GM18951 (cell line): ENCODE results near the gene SNW1.
"Not testable (repeated sequence)": the region's sequence is repeated elsewhere in the genome, so short reads cannot be mapped to it uniquely, and the experiment has no call there.

Experiments
- POLR2A ChIP-seq: IDR thresholded peaks from 4 replicates; pipeline ENCODE4 v1.6.1; 2011; ENCODE audit warnings: mild to moderate bottlenecking; ENCODE audit not compliant: insufficient read length, insufficient read depth; ENCODE audit errors: extremely low read depth
- in situ Hi-C: fragments of 300-500 bp; cut with MboI; formaldehyde crosslinking; loops from one replicate; pipeline ENCODE4 v1.12.0; 2022; ENCODE audit warnings: low sequenced_read_pairs, mixed read lengths, inconsistent platforms; ENCODE audit not compliant: unreplicated experiment

The SNW1 gene

DNA sequence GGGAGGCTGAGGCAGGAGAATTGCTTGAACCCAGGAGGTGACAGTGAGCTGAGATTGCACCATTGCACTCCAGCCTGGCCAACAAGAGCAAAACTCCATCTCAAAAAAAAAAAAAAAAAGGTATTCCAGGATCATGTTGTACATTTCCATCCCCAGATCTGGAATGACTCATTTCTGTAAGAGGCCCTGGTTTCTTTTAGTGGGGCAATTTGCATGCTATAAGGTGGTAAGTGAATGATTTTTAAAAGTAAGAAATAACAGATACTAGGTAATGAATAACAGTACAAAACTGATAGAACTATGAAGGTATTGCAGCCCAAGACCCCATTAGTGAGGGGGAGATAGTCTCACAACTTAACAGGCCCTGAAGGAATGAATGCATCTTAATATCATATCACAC is 21.2 kb upstream of the SNW1 start:
- in situ Hi-C loops: no loop called here
- TF ChIP-seq POLR2A: no peak

DNA sequence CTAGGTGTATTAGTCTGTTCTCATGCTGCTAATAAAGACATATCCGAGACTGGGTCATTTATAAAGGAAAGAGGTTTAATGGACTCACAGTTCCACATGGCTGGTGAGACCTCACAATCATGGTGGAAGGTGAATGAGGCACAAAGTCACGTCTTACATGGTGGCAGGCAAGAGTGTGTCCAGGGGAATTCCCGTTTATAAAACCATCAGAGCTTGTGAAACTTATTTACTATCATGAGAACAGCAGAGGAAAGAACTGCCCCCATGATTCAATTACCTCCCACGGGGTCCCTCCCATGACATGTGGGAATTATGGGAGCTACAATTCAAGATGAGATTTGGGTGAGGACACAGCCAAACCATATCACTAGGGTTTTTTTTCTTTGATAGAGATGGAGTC is 13.0 kb upstream of the SNW1 start:
- in situ Hi-C loops: not testable (repeated sequence)

DNA sequence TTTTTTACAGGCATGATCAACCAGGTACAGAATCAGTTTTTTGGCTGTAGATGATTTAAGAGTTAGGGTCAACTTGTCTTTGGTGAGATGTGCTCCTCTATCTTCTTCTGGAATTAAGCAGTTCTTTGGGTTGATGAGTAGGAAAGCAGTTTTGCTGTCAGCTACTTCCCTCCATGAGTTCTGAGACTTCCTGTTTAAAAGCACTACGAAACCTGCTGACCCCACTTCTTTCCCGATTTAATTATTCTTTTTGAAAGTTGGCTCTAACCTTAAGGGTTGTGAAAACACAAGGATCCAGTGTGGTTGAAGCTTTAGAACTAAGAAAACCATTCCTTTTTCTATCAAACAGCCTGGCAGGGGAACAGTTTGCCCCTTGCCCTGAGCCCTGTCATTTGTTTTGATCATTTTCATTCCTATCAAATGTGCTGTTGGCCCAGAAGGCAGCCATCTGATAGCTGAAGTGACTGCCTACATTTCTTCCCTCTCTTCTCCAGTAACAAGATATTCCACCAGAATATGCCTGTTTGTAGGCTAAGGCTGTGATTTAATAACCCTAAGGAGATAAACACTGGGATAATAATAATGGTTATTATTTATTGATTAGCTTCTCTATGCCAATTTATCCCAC is 7.6 kb upstream of the SNW1 start:
- in situ Hi-C loops: not testable (repeated sequence)

DNA sequence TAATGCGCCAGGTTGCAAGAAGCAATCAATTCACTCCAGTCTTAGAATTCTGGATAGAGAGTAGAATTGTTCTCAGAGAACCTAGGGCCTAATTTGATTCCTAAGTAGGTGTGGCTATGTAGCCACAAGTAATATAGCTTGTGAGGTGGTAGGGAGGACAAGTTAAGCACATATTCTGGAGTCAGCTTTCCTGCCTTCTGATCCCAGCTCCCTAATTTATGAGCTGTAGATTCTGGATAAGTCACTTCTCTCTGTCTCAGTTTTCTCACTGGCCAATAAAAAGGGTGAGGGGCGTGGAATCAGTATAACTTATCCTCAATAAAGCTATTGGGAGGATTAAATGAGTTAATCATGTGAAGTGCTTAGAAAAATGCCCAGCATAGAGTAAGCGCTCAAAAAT is 3.0 kb upstream of the SNW1 start:
- in situ Hi-C loops: no loop called here
- no peak for TF ChIP-seq POLR2A

DNA sequence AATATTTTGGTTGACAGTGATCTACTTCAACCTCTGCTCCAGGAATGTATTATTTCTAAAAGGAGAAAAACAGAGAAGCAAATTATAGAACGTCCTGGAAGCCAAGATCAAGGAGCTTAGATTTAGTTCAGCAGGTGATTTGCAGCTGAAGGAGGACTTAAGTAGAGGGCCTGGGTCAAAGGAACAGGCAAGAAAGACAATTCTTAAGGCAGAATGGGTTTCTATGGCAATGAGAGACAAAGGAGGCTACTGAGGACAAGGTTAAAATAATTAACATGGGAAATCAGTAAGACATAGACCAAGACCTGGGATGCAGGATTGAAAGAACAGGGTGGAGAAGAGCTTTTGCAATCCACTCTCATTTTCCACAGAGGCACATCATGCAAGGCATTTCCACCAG is 2.4 kb upstream of the SNW1 start:
- in situ Hi-C loops: no loop called here
- no peak for TF ChIP-seq POLR2A

DNA sequence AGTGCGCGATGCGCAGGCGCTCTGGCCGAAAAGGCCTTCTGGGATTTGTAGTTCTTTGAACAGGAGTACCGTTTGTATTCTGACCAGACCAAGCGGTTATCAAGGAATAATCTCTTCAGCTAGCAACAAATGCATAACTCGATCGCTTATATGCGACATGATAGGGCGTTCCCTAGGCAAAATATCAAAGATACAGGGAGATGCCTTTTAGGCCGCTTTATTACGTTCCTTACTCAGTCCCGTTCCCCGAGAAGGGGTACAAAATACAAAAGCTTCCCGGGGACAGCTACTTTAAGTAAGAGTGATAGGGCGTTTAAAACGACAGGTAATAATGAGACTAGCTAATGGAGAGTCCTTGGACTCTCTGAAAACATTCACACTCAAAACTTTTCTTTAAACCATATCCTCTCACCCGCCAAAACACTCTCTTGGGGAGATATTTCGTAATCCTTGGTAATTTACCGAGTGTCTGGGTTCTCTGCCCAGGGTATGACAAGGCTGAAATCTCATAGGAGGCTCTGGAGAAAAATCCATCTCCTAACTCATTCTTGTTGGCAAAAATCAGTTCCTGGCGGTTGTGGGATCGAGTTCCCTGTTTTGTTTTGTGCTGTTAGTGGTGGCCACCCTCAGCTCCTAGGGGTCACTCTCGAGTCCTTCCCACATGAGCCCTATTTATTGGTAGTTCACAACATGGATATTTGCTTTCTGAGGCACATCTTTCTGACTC is 412 bp upstream of the SNW1 start:
- in situ Hi-C loops: no loop called here

DNA sequence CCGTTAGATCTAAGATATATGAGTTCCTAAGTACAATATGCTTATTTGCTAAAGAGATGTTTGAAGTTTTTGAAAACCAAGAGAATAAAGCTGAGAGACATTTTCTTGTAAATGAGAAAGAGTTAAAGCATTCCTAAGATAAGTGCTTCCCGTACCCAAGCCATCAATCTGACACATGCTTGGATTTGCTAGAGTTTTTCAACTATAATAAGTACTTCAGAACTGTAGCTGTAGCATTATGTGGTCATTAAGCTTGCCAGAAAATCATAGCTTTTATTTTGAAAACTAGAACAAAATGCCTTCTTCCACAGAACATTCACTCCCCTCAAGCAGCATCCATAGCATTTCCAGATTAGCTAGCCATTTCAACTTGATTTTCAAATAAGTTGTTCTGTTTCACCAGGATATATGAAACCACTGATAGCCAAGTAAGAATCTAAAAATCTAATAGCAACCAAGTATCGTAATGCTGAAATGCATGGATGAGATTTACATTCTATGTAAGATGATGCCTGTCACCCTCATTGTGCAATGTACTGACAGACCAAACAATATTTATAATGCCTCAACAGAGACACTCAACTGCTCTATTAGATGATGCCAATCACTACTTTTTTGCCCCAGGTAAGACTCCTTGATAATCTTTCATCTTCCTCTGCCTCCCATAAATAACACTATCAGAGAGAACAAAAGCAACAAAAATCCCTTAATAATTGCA is 8.0 kb downstream of the SNW1 start:
- in situ Hi-C loops: no loop called here
- TF ChIP-seq POLR2A: no peak

More for the DNA sequence above, 412 bp upstream of the SNW1 start:
- no peak for TF ChIP-seq POLR2A

DNA sequence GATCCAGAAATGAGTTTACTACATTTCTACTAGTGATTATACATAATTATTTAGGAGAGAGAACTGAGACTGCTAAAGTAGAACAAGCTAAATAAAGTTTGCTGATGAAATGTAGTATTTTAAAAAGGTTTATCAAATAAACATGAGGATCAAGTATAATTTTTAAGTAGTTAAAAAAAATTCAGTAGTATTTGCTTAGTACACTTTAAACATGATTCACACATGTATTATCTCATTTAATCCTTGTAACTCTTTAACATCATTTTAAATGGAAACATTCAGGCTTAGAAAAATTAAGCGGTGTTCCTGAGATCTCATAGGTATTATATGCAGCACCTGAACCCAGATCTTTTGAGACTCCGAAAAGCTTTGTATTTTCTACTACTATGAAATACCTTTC is 8.7 kb downstream of the SNW1 start:
- TF ChIP-seq POLR2A: no peak
- in situ Hi-C loops: no loop called here

DNA sequence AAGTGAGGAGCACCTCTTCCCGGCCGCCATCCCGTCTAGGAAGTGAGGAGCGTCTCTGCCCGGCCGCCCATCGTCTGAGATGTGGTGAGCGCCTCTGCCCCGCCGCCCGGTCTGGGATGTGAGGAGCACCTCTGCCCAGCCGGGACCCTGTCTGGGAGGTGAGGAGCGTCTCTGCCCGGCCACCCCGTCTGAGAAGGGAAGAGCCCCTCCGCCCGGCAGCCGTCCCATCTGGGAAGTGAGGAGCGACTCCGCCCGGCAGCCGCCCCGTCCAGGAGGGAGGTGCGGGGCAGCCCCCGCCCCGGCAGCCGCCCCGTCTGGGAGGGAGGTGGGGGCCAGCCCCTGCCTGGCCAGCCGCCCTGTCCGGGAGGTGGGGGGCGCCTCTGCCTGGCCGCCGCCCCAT is 13.5 kb downstream of the SNW1 start:
- in situ Hi-C loops: not testable (repeated sequence)

DNA sequence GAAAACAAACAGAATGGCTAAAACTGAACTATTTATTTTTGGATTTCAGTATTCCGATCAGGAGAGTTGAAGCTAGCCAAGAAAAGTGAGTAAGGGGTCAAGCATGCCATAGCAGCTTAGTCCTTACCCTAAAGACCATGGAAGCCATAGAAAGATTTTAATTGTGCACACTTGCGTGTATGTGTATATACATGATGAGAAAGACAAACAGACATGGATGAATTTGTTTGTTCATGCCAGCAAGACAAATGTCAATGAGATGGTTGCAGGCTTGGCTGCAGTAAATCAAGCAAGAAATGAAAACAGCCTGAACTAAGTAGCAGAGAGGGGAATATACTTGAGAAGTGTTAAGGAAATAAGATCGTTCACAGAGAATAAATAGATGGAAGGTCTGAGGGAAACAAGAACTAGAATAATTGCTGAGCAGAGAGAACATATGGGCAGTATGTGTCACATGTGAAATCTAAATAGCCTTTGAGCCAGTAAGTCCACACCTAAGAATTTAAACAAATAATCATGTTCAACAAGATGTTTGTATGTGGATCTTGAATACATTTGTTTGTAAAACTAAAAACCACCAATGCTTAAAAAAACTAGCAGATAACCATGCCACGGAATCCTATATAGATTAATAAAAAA is 14.8 kb downstream of the SNW1 start:
- no peak for TF ChIP-seq POLR2A
- in situ Hi-C loops: no loop called here

DNA sequence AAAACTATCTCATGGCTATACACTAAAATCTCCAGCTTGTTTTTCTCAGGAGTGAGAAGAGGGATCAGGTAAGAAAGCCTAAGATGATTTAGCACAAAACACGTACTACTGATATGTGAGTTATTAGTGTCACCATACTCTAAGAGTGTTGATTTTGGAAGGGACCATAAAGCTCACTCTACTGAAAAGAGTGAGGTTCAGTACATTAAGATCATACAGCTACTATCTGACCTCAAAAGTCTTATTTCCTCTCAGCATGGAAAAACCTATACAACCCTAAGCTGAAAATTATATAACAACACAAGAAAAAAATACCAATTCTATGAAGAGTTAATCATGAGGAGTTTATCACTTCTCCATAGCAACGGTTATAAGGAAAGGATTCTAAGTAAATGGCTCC is 19.5 kb downstream of the SNW1 start:
- TF ChIP-seq POLR2A: no peak
- in situ Hi-C loops: no loop called here

DNA sequence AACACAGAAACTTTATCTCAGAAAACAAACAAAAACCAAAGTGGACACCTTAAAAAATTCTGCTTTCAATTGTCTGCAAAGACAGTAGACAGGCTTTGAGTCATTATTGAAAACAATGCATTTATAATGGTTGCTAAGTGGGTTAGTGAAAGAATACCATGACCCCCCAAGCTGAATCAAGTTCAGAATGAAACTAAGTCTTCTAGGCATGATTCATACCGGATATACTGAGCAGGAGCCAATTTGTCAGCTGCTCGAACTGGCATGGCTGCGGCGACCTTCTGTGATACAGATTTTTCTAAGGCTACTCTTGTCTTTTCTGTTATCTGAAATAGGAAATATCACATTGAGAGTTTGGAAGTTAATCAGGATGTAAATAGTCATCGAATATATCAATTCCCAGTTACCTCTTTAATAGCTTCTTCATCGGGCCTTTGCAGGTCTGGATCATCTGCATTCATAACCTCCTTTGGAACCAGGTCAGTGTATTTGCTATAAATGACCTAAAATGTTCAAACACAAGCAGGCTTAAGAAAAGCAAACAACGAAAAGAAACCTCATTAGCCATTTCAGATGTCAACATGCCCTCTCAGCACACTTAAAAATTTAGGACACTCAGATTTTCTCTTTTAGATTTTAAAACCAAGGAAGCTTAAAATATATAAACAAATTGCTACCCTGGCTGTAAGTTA is 22.3 kb downstream of the SNW1 start:
- no peak for TF ChIP-seq POLR2A
- in situ Hi-C loops: no loop called here

DNA sequence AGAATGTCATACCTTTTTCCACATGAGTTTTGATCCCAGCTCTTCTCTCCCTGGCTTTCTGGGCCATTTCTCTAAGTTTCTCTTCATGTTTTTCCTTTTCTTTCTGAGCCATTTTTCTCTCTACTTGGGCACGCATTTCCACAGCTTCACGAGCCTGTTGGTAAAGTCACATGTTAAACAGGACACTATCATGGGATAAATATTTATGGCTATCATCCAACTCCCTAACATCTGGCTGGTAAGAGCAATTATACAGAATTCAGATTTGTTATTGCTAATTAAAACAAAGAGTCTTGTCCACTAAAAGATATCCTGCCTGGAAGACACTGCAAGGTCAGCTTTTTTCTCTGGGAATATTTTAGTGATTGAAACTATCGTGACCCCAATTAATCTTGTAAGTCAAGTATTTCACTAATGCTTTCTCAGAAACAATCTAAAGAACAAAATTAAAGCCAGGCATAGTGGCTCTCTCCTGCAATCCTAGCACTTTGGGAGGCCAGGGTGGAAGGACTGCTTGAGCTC is 29.9 kb downstream of the SNW1 start:
- no peak for TF ChIP-seq POLR2A
- in situ Hi-C loops: no loop called here
